SH-SY5Y (cell line): Measurements from ENCODE around the gene DSG3.

ENCODE experiments used
- GATA2 ChIP-seq: IDR thresholded peaks from 2 replicates; pipeline ENCODE4 v1.6.1; 2011; ENCODE audit warnings: mild to moderate bottlenecking, low read depth, low read length
- GATA3 ChIP-seq: IDR thresholded peaks from 2 replicates; pipeline ENCODE4 v1.6.1; 2011; ENCODE audit warnings: low read depth, mild to moderate bottlenecking, low read length, moderate library complexity

DNA sequence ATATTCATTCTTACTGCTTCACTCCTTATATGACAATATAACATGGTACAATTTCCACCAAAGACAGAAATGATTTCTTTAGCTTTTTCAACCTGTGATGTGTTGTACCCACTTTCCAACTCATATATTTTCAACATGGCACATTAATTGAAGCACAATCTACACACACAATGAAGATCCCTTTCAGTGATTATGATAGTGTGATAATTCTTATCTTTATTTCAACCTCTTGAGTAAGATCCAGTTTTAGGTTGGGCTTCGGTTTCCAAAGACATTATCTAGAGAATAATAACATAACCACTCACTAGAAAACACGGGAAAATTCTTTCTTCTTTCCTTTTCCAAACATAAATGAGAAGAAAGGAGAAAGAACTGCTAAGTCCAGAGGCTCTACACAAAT lies 3.4 kb upstream of the DSG3 start:
- TF ChIP-seq GATA2: no peak
- TF ChIP-seq GATA3: no peak
